HL-60 (cell line): ENCODE results near the gene BCAS3.

Experiments used
- DNase-seq, 2 experiments: peaks; one replicate each; pipeline ENCODE4 v3.0.0-alpha.2; 2010 to 2020; ENCODE audit warnings: low read depth in 1 of 2, low spot score in 1 of 2
- H3K27ac ChIP-seq: fragments of 250-450 bp; sonication (Bioruptor Pico); replicated peaks from 2 replicates; pipeline ENCODE4 v1.5.1; 2020; ENCODE audit warnings: mild to moderate bottlenecking, moderate library complexity
- H3K27me3 ChIP-seq: fragments of 250-450 bp; sonication (Bioruptor Pico); 2 replicates; pipeline ENCODE4 v1.5.1; 2021; ENCODE audit warnings: mild to moderate bottlenecking, moderate library complexity; ENCODE audit not compliant: insufficient read depth, poor library complexity, severe bottlenecking
- H3K4me3 ChIP-seq: replicated peaks from 2 replicates; pipeline ENCODE4 v1.5.1; 2011; ENCODE audit warnings: mild to moderate bottlenecking, control low read depth, low read length; ENCODE audit not compliant: insufficient read depth
- CTCF ChIP-seq: IDR thresholded peaks from one replicate; pipeline ENCODE4 v1.5.1; 2011; ENCODE audit warnings: low read length, control low read depth, inconsistent platforms; ENCODE audit not compliant: insufficient read depth
- GABPA ChIP-seq: IDR thresholded peaks from 2 replicates; pipeline ENCODE4 v1.6.1; 2012; ENCODE audit warnings: low read depth
- POLR2AphosphoS5 ChIP-seq: IDR thresholded peaks from 2 replicates; pipeline ENCODE4 v1.6.1; 2012; ENCODE audit warnings: low read depth
- REST ChIP-seq: IDR thresholded peaks from 2 replicates; pipeline ENCODE4 v1.6.1; 2012; ENCODE audit warnings: low read depth; ENCODE audit not compliant: insufficient replicate concordance
- SPI1 ChIP-seq: IDR thresholded peaks from 2 replicates; pipeline ENCODE4 v1.6.1; 2012; ENCODE audit warnings: low read depth, mild to moderate bottlenecking, borderline replicate concordance

The BCAS3 gene

GRCh38 chr17:61380217-61380835 is 702.7 kb downstream of the BCAS3 start:
- TF ChIP-seq REST = no peak
- no peak for TF ChIP-seq GABPA
- no peak overlapping the region for H3K4me3 ChIP-seq

GRCh38 chr17:61380836-61381525 is 703.3 kb downstream of the BCAS3 start:
- TF ChIP-seq REST (no peak), SPI1 (no peak), POLR2AphosphoS5 (no peak), GABPA (no peak), CTCF (no peak)
- no peak overlapping the region for H3K27ac ChIP-seq
- H3K27me3 ChIP-seq = no peaks in the 10 kb centered on the region
- no peak for DNase-seq
- H3K4me3 ChIP-seq = no peak overlapping the region

More at GRCh38 chr17:61380217-61380835, 702.7 kb downstream of the BCAS3 start:
- DNase-seq = no peak
- H3K27me3 ChIP-seq = no peaks in the 10 kb centered on the region
- H3K27ac ChIP-seq = no peak overlapping the region

GRCh38 chr17:61381537-61381936 is 703.9 kb downstream of the BCAS3 start:
- Histone ChIP-seq H3K4me3 (no peak overlapping the region), H3K27me3 (no peaks in the 10 kb centered on the region), H3K27ac (no peak overlapping the region)
- TF ChIP-seq REST = no peak
- TF ChIP-seq POLR2AphosphoS5 = no peak
- no peak for TF ChIP-seq SPI1
- no peak for TF ChIP-seq CTCF
- no peak for TF ChIP-seq GABPA
- no peak for DNase-seq
